Brain microvascular endothelial cell (primary cell): ENCODE measurements around the gene NISCH.

Experiments
- DNase-seq: peaks from one replicate; pipeline ENCODE4 v3.0.0-alpha.2; 2020
- H3K27ac ChIP-seq: fragments of 250-450 bp; sonication (Bioruptor Pico); 2 replicates; pipeline ENCODE4 v1.5.1; 2020; ENCODE audit warnings: mild to moderate bottlenecking, moderate library complexity
- H3K27me3 ChIP-seq: fragments of 250-450 bp; sonication (Bioruptor Pico); replicated peaks from 2 replicates; pipeline ENCODE4 v1.5.1; 2020; ENCODE audit warnings: mild to moderate bottlenecking
- H3K36me3 ChIP-seq: fragments of 250-450 bp; sonication (Bioruptor Pico); replicated peaks from 2 replicates; pipeline ENCODE4 v1.5.1; 2020; ENCODE audit warnings: mild to moderate bottlenecking
- H3K4me3 ChIP-seq: 2 replicates; pipeline ENCODE4 v1.5.1; 2011; ENCODE audit warnings: low read depth, mild to moderate bottlenecking, control low read depth, low read length, moderate library complexity
- in situ Hi-C: cut with HindIII; loops from 2 replicates; pipeline ENCODE4 v1.10.0; 2017; ENCODE audit warnings: low sequenced_read_pairs, low pct_ligation_motif_present
- TF ChIP-seq, protein P1 (sequence below): IDR thresholded peaks from 2 replicates; pipeline ENCODE4 v1.5.1; 2011; ENCODE audit warnings: low read depth, mild to moderate bottlenecking, moderate library complexity, low read length, control low read depth, inconsistent platforms; ENCODE audit errors: missing control alignments

Gene NISCH

DNA sequence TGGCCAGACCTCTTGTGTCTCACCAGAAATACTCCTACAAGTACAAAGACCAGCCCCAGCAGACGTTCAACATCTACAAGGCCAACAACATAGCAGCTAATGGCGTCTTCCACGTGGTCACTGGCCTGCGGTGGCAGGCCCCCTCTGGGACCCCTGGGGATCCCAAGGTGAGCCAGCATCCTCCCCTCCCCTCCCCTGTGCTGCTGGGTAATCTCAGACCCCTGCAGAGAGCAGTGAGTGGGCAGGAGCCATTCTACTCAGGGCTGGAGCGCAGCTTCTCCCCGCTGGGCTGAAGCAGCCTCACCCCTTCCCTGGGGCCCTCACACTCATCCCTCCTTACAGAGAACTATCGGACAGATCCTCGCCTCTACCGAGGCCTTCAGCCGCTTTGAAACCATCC is 49.6 kb downstream of the NISCH start:
- TF ChIP-seq, protein P1, sequence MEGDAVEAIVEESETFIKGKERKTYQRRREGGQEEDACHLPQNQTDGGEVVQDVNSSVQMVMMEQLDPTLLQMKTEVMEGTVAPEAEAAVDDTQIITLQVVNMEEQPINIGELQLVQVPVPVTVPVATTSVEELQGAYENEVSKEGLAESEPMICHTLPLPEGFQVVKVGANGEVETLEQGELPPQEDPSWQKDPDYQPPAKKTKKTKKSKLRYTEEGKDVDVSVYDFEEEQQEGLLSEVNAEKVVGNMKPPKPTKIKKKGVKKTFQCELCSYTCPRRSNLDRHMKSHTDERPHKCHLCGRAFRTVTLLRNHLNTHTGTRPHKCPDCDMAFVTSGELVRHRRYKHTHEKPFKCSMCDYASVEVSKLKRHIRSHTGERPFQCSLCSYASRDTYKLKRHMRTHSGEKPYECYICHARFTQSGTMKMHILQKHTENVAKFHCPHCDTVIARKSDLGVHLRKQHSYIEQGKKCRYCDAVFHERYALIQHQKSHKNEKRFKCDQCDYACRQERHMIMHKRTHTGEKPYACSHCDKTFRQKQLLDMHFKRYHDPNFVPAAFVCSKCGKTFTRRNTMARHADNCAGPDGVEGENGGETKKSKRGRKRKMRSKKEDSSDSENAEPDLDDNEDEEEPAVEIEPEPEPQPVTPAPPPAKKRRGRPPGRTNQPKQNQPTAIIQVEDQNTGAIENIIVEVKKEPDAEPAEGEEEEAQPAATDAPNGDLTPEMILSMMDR: no peak
- H3K36me3 ChIP-seq: no peaks in the 10 kb centered on the region
- no peak for DNase-seq
- no peak overlapping the region for H3K4me3 ChIP-seq
- in situ Hi-C loops: no loop called here
- no peak overlapping the region for H3K27ac ChIP-seq
- H3K27me3 ChIP-seq: no peaks in the 10 kb centered on the region

DNA sequence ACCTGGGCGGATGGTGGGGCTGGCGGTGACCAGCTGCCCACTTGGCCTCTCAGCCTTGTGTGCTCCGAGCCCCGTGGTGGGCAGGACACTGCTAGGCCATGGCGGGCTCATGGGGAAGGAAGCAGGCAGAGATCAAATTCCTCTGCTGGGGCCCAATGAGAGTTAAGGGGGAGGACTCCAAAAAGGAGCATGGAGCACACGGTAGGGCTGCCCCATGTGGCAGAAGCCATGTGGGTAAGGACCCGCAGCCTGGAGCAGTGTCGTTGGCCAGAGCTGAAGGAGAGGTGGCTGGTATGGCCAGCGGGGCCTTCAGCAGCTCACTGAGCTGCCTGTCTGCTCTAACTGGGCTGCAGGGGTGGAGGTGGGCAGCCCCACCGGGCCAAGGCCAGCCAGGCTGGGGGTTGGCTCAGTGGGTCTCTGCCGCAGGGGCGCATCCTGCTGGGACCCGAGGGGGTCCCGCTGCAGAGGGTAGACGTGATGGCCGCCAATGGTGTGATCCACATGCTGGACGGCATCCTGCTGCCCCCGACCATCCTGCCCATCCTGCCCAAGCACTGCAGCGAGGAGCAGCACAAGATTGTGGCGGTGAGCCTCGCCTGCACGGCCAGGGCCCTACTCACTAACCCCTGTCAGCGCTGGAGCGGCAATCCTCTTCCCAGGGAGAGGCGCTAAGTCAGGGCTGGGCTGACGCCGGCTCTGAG is 51.0 kb downstream of the NISCH start:
- H3K4me3 ChIP-seq: no peak overlapping the region
- in situ Hi-C loops: no loop called here
- H3K27ac ChIP-seq: no peak overlapping the region
- H3K36me3 ChIP-seq: no peaks in the 10 kb centered on the region
- TF ChIP-seq, protein P1: no peak
- H3K27me3 ChIP-seq: no peaks in the 10 kb centered on the region
- DNase-seq: no peak

DNA sequence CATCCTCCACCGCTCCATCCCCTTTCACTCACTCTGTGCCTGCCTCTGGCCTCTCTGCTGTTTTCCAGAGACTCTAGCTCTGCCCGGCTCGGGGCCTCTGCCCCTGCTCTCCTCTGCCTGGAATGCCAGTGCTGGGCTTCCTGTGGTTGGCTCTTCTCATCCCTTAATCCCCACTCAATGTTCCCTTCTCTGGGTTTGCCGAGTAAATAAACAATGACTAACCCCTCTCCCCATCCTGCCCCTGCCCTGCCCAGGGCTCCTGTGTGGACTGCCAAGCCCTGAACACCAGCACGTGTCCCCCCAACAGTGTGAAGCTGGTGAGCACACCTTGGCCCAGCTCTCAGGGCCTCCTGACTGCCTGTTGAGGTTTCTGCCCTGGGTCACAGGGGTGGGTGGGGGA is 52.0 kb downstream of the NISCH start:
- H3K36me3 ChIP-seq: no peaks in the 10 kb centered on the region
- no peak for DNase-seq
- in situ Hi-C loops: no loop called here

GRCh38 chr3:52509753-52510328 is 54.4 kb downstream of the NISCH start:
- TF ChIP-seq, protein P1: no peak
- Histone ChIP-seq H3K36me3 (no peaks in the 10 kb centered on the region), H3K27me3 (no peaks in the 10 kb centered on the region), H3K27ac (no peak overlapping the region), H3K4me3 (no peak overlapping the region)
- DNase-seq: no peak
- in situ Hi-C loops: no loop called here

More for the DNA sequence above, 52.0 kb downstream of the NISCH start:
- H3K4me3 ChIP-seq: no peak overlapping the region
- H3K27me3 ChIP-seq: no peaks in the 10 kb centered on the region
- TF ChIP-seq, protein P1: no peak
- no peak overlapping the region for H3K27ac ChIP-seq

DNA sequence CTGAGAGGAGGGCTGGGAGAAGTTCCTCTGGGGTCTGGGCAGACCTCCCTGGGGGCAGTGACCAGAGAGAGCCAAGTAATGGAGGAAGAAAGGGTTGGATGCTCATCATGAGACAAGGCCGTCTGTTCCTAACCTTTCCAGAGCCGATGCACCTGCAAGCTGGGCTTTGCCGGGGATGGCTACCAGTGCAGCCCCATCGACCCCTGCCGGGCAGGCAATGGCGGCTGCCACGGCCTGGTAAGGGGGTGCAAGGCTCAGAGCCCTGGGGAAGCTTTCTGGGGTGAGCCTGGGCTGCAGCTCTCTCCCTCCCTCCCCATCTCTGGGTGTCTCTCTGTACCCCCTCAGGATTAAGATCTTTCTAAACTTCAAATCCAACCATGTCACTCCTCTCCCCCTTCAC is 56.1 kb downstream of the NISCH start:
- H3K27me3 ChIP-seq: no peaks in the 10 kb centered on the region
- H3K4me3 ChIP-seq: no peak overlapping the region
- TF ChIP-seq, protein P1: no peak
- in situ Hi-C loops: no loop called here
- H3K27ac ChIP-seq: no peak overlapping the region
- no peak for DNase-seq
- no peaks in the 10 kb centered on the region for H3K36me3 ChIP-seq
